ENCODE data around the gene SPIB.
"Not testable (repeated sequence)": the region's sequence is repeated elsewhere in the genome, so short reads cannot be mapped to it uniquely, and the experiment has no call there.

Gene SPIB

GRCh38 chr19:50384685-50385535 is 33.8 kb upstream of the SPIB start:
- TF ChIP-seq GLIS3 (CRISPR knock-in tag; IDR thresholded peaks at IDR 0.05) (no peak), TCF4 (CRISPR knock-in tag; IDR thresholded peaks at IDR 0.05; ENCODE audit: borderline replicate concordance) (no peak), ZNF8 (CRISPR knock-in tag; IDR thresholded peaks at IDR 0.05) (no peak), CSDC2 (CRISPR knock-in tag; IDR thresholded peaks at IDR 0.05) (no peak), TSHZ2 (CRISPR knock-in tag; IDR thresholded peaks at IDR 0.05) (no peak), ISL1 (CRISPR knock-in tag; IDR thresholded peaks at IDR 0.05) (no peak), ZNF70 (CRISPR knock-in tag; IDR thresholded peaks at IDR 0.05) (no peak), ZNF565 (CRISPR knock-in tag; conservative IDR thresholded peaks at IDR 0.05; ENCODE audit: low read depth) (no peak)
- TF ChIP-seq, protein P1, sequence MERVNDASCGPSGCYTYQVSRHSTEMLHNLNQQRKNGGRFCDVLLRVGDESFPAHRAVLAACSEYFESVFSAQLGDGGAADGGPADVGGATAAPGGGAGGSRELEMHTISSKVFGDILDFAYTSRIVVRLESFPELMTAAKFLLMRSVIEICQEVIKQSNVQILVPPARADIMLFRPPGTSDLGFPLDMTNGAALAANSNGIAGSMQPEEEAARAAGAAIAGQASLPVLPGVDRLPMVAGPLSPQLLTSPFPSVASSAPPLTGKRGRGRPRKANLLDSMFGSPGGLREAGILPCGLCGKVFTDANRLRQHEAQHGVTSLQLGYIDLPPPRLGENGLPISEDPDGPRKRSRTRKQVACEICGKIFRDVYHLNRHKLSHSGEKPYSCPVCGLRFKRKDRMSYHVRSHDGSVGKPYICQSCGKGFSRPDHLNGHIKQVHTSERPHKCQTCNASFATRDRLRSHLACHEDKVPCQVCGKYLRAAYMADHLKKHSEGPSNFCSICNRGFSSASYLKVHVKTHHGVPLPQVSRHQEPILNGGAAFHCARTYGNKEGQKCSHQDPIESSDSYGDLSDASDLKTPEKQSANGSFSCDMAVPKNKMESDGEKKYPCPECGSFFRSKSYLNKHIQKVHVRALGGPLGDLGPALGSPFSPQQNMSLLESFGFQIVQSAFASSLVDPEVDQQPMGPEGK (CRISPR knock-in tag; IDR thresholded peaks at IDR 0.05; ENCODE audit: borderline replicate concordance): no peak
- ATAC-seq: peak; percentile 11

DNA sequence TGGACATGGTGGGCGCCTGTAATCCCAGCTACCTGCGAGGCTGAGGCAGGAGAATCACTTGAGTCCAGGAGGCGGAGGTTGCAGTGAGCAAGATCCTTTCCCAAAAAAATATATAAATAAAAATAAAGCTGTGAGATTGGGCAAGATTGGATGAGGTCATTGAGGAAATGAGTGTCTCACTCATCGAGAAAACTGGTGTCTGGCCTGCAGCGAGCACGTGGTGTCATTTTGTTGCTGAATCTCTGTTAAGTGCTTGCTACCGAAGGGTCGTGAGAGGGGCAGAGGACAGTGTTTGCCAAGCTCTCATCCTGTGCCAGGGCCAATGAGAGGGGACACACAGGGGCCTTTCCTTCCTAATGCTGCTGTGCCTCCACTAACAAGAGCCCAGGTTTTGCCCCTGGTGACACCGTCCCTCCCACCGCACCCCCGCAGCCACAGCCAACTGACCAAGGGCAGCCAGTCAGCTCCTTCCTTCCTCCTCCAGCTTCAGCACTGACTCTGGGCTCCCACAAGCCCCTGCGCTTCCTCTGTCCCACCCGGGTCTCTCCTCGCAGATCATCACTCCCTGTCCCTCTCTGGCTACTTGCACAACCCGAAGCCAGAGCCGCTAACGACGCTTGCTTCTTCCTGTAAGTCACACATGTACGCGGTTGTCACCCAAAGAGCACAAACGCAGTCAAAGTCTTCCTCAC is 31.4 kb upstream of the SPIB start:
- TF ChIP-seq ZNF565 (CRISPR knock-in tag; conservative IDR thresholded peaks at IDR 0.05; ENCODE audit: low read depth) (no peak), TCF4 (CRISPR knock-in tag; IDR thresholded peaks at IDR 0.05; ENCODE audit: borderline replicate concordance) (no peak), SNAI2 (CRISPR knock-in tag; IDR thresholded peaks at IDR 0.05) (no peak), ZFP30 (CRISPR knock-in tag; IDR thresholded peaks at IDR 0.05) (no peak), GLIS3 (CRISPR knock-in tag; IDR thresholded peaks at IDR 0.05) (no peak), ISL1 (CRISPR knock-in tag; IDR thresholded peaks at IDR 0.05) (no peak), BACH2 (CRISPR knock-in tag; IDR thresholded peaks at IDR 0.05; ENCODE audit: borderline replicate concordance) (no peak), OSR1 (CRISPR knock-in tag; IDR thresholded peaks at IDR 0.05) (no peak), RARB (CRISPR knock-in tag; IDR thresholded peaks at IDR 0.05) (no peak)
- no peak for ATAC-seq

- no peak for ATAC-seq
- TF ChIP-seq, protein P2, sequence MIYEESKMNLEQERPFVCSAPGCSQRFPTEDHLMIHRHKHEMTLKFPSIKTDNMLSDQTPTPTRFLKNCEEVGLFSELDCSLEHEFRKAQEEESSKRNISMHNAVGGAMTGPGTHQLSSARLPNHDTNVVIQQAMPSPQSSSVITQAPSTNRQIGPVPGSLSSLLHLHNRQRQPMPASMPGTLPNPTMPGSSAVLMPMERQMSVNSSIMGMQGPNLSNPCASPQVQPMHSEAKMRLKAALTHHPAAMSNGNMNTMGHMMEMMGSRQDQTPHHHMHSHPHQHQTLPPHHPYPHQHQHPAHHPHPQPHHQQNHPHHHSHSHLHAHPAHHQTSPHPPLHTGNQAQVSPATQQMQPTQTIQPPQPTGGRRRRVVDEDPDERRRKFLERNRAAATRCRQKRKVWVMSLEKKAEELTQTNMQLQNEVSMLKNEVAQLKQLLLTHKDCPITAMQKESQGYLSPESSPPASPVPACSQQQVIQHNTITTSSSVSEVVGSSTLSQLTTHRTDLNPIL (CRISPR knock-in tag; IDR thresholded peaks at IDR 0.05; ENCODE audit: low read depth): no peak
- TF ChIP-seq GLIS3 (CRISPR knock-in tag; IDR thresholded peaks at IDR 0.05): no peak
Observed at GRCh38 chr19:50387868-50388245, 30.9 kb upstream of the SPIB start.

DNA sequence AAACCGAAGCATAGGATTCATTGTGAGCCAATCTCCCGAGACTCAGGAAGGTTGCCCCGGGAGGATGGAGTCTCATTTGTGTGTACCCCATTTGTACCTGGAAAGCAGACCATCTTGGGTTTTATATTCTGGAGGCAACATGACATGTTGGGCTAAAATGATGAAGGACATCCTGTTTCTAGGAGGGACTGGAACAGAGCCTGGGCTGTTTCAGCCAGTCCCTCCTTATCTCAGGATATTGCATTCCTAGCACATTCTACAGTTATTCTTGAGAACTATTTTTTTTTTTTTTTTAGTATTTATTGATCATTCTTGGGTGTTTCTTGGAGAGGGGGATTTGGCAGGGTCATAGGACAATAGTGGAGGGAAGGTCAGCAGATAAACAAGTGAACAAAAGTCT is 28.4 kb upstream of the SPIB start:
- not testable (repeated sequence) for ATAC-seq

- not testable (repeated sequence) for ATAC-seq
Observed at GRCh38 chr19:50390952-50391351, 27.8 kb upstream of the SPIB start.

DNA sequence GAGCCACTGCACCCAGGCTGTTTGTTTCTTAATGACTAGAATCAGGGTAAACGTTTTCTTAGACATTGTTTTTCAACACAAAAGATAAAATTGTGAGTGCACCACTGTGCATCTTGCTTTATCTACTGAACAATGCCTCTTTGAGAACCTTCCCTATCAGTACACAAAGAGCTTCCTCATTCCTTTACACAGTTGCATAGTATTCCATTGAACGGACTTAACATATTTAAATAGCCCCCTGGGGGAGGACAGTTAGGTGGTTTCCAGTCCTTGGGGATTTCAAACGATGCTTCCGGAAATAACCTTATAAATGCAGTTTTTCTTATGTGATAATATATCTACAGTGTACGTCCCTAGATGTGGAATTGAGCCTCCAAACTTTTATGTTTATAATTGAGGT is 26.0 kb upstream of the SPIB start:
- ATAC-seq: no peak
- TF ChIP-seq RARB (CRISPR knock-in tag; IDR thresholded peaks at IDR 0.05): no peak
- no peak for TF ChIP-seq SNAI2 (CRISPR knock-in tag; IDR thresholded peaks at IDR 0.05)
- TF ChIP-seq CSDC2 (CRISPR knock-in tag; IDR thresholded peaks at IDR 0.05): no peak
- TF ChIP-seq ISL1 (CRISPR knock-in tag; IDR thresholded peaks at IDR 0.05): no peak
- no peak for TF ChIP-seq ZC3H10 (CRISPR knock-in tag; IDR thresholded peaks at IDR 0.05)
- no peak for TF ChIP-seq ZFP3 (CRISPR knock-in tag; IDR thresholded peaks at IDR 0.05)
- no peak for TF ChIP-seq PPARA (CRISPR knock-in tag; IDR thresholded peaks at IDR 0.05; ENCODE audit: borderline replicate concordance)
- no peak for TF ChIP-seq ZNF565 (CRISPR knock-in tag; conservative IDR thresholded peaks at IDR 0.05; ENCODE audit: low read depth)
- TF ChIP-seq OSR1 (CRISPR knock-in tag; IDR thresholded peaks at IDR 0.05): no peak
- TF ChIP-seq BACH2 (CRISPR knock-in tag; IDR thresholded peaks at IDR 0.05; ENCODE audit: borderline replicate concordance): no peak
